CD8-positive, alpha-beta memory T cell (primary cell): Measurements from ENCODE around the gene DLGAP5. TPM values are rescaled to one million over a fixed set of nuclear protein-coding genes. Genes with fewer than 3 reads are reported as not detected.

Source experiments
- CTCF ChIA-PET: fragments of 350-600 bp; sonication (Branson Sonifier 250); formaldehyde crosslinking; loops from one replicate; lab custom pipeline; 2021; ENCODE audit warnings: antibody characterized with exemption; lab: Charles Lee
- POLR2A ChIA-PET: fragments of 350-600 bp; sonication (Branson Sonifier 250); formaldehyde crosslinking; loops from one replicate; lab custom pipeline; 2021; ENCODE audit warnings: antibody characterized with exemption; lab: Charles Lee
- DNase-seq, 5 donors: peaks; one replicate each; pipeline versions ENCODE4 v3.0.0 to v3.0.0-alpha.2; 2020 to 2022; ENCODE audit warnings: mixed read lengths in 1 of 5
- H3K27ac ChIP-seq: one replicate; pipeline ENCODE4 v1.7.0; 2013; ENCODE audit warnings: low read depth, mild to moderate bottlenecking, low read length, moderate library complexity
- H3K27me3 ChIP-seq: 2 replicates; pipeline ENCODE4 v1.7.0; 2013; ENCODE audit warnings: low read length, mild to moderate bottlenecking; ENCODE audit not compliant: insufficient read depth, poor library complexity, severe bottlenecking
- H3K36me3 ChIP-seq: 2 replicates; pipeline ENCODE4 v1.7.0; 2013; ENCODE audit warnings: mild to moderate bottlenecking, low read length, moderate library complexity; ENCODE audit not compliant: insufficient read depth
- H3K4me1 ChIP-seq: 2 replicates; pipeline ENCODE4 v1.7.0; 2013; ENCODE audit warnings: mild to moderate bottlenecking, low read length, moderate library complexity; ENCODE audit not compliant: insufficient read depth
- H3K4me3 ChIP-seq: 2 replicates; pipeline ENCODE4 v1.7.0; 2013; ENCODE audit warnings: mild to moderate bottlenecking, low read length
- H3K9me3 ChIP-seq: 2 replicates; pipeline ENCODE4 v1.7.0; 2013; ENCODE audit warnings: mild to moderate bottlenecking, low read length
- H3K27ac Mint-ChIP-seq, 8 donors: one replicate each; pipeline ENCODE4 v1.8.0; 2020 to 2021; ENCODE audit warnings: mixed read lengths in 8 of 8, mild to moderate bottlenecking in 6 of 8, inconsistent platforms in 3 of 8, moderate library complexity in 3 of 8
- H3K27me3 Mint-ChIP-seq, 2 donors: one replicate each; pipeline ENCODE4 v1.8.0; 2020 to 2021; ENCODE audit warnings: mixed read lengths in 2 of 2, mild to moderate bottlenecking in 1 of 2, moderate library complexity in 1 of 2
- H3K36me3 Mint-ChIP-seq, 3 donors: one replicate each; pipeline ENCODE4 v1.8.0; 2020 to 2021; ENCODE audit warnings: mixed read lengths in 3 of 3, inconsistent platforms in 1 of 3, mild to moderate bottlenecking in 1 of 3
- H3K4me1 Mint-ChIP-seq, 3 donors: one replicate each; pipeline ENCODE4 v1.8.0; 2020 to 2021; ENCODE audit warnings: mixed read lengths in 3 of 3, inconsistent platforms in 1 of 3, mild to moderate bottlenecking in 1 of 3
- H3K4me3 Mint-ChIP-seq, 7 donors: one replicate each; pipeline ENCODE4 v1.8.0; 2020 to 2021; ENCODE audit warnings: mixed read lengths in 7 of 7, mild to moderate bottlenecking in 6 of 7, moderate library complexity in 4 of 7, inconsistent platforms in 2 of 7
- H3K9me3 Mint-ChIP-seq, 5 donors: one replicate each; pipeline ENCODE4 v1.8.0; 2020 to 2022; ENCODE audit warnings: mixed read lengths in 5 of 5, mild to moderate bottlenecking in 3 of 5, moderate library complexity in 2 of 5, inconsistent platforms in 1 of 5
- polyA plus RNA-seq: library from polyadenylated mRNA; unstranded; fragments of 300-500 nt; fragmentation: Illumina TruSeq; gene quantifications from one replicate; pipeline ENCODE4 v1.2.3, GENCODE V29; 2021
- total RNA-seq, 2 experiments: library from RNA; stranded (reverse); gene quantifications; one replicate each; pipeline ENCODE4 v1.2.3, GENCODE V29; 2021

DLGAP5 gene
- total and polyA plus RNA-seq, 3 experiments from 2014 or later: 0.21 to 38.8 (median 36.0) TPM

GRCh38 chr14:55146425-55146824 is 45.0 kb downstream of the DLGAP5 start:
- peaks cover 0 to 33% (median 2%) of the 10 kb centered on the region in 3 donors for H3K36me3 Mint-ChIP-seq
- peaks cover 0 to 10% (median 9%) of the 10 kb centered on the region in 3 donors for H3K4me1 Mint-ChIP-seq
- POLR2A ChIA-PET: no interaction called here
- H3K27me3 Mint-ChIP-seq: no peaks in the 10 kb centered on the region
- Histone ChIP-seq H3K4me3 (no peak overlapping the region), H3K36me3 (no peaks in the 10 kb centered on the region), H3K4me1 (no peaks in the 10 kb centered on the region), H3K9me3 (no peaks in the 10 kb centered on the region), H3K27ac (no peak overlapping the region), H3K27me3 (no peaks in the 10 kb centered on the region)
- CTCF ChIA-PET: interaction anchor here (0.9 to 2.9 kb wide), 3 partner anchors 10 to 57 kb away, joined by 3 to 11 read pairs (median 3); no protein-coding TSS in a partner anchor
- H3K27ac Mint-ChIP-seq: peak overlapping the region in 1 of 8 donors; percentile 64
- DNase-seq: no peak
- H3K9me3 Mint-ChIP-seq: no peaks in the 10 kb centered on the region
- H3K4me3 Mint-ChIP-seq: no peak overlapping the region

DNA sequence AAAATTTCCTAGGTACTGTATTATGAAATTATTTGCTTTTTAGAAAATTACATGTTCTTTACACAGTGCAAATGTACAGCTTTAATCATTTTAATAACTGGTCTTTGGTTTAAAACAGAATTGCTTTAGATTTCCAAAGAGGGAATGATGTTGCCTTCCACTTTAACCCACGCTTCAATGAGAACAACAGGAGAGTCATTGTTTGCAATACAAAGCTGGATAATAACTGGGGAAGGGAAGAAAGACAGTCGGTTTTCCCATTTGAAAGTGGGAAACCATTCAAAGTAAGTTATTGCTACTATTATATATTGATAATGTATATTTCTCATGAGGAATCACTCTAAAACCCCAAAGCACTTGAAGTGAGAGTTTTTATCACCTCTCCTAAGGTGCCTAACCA is 48.9 kb downstream of the DLGAP5 start:
- Histone ChIP-seq H3K9me3 (no peaks in the 10 kb centered on the region), H3K4me1 (no peaks in the 10 kb centered on the region), H3K27ac (no peak overlapping the region), H3K36me3 (no peaks in the 10 kb centered on the region), H3K4me3 (no peak overlapping the region), H3K27me3 (no peaks in the 10 kb centered on the region)
- peaks cover 0 to 12% (median 10%) of the 10 kb centered on the region in 3 donors for H3K4me1 Mint-ChIP-seq
- ChIA-PET CTCF (no interaction called here), POLR2A (no interaction called here)
- H3K4me3 Mint-ChIP-seq: no peak overlapping the region
- H3K36me3 Mint-ChIP-seq: peaks cover 8 to 65% (median 15%) of the 10 kb centered on the region in 3 donors
- no peaks in the 10 kb centered on the region for H3K9me3 Mint-ChIP-seq
- peak overlapping the region in 1 of 8 donors; percentile 9 for H3K27ac Mint-ChIP-seq
- H3K27me3 Mint-ChIP-seq: no peaks in the 10 kb centered on the region
- no peak for DNase-seq

DNA sequence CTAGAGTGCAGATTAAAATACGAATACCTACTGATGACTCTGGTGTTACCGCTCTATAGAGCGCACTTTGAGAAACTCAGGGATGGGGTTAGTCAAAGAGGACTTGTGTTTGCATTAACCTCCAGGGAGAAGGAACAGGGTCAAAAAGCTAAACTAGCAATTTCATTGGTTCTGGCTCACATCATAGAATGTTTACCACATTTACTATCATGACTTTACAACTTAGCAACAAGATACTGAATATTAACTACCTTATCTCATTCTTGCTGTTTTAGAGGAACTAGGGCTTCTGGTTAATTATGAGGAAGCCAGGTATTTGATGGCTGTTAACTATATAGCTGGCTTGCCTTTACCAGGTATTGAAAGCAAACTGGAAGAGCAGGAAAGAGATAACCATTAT is 49.6 kb downstream of the DLGAP5 start:
- no peak overlapping the region for H3K27ac Mint-ChIP-seq
- H3K36me3 Mint-ChIP-seq: peaks cover 8 to 66% (median 15%) of the 10 kb centered on the region in 3 donors
- H3K4me1 Mint-ChIP-seq: peaks cover 1 to 10% (median 8%) of the 10 kb centered on the region in 3 donors
- H3K27me3 Mint-ChIP-seq: no peaks in the 10 kb centered on the region
- Histone ChIP-seq H3K27me3 (no peaks in the 10 kb centered on the region), H3K27ac (no peak overlapping the region), H3K36me3 (no peaks in the 10 kb centered on the region), H3K4me1 (no peaks in the 10 kb centered on the region), H3K9me3 (no peaks in the 10 kb centered on the region), H3K4me3 (no peak overlapping the region)
- POLR2A ChIA-PET: no interaction called here
- CTCF ChIA-PET: no interaction called here
- no peak overlapping the region for H3K4me3 Mint-ChIP-seq
- no peak for DNase-seq
- H3K9me3 Mint-ChIP-seq: no peaks in the 10 kb centered on the region

DNA sequence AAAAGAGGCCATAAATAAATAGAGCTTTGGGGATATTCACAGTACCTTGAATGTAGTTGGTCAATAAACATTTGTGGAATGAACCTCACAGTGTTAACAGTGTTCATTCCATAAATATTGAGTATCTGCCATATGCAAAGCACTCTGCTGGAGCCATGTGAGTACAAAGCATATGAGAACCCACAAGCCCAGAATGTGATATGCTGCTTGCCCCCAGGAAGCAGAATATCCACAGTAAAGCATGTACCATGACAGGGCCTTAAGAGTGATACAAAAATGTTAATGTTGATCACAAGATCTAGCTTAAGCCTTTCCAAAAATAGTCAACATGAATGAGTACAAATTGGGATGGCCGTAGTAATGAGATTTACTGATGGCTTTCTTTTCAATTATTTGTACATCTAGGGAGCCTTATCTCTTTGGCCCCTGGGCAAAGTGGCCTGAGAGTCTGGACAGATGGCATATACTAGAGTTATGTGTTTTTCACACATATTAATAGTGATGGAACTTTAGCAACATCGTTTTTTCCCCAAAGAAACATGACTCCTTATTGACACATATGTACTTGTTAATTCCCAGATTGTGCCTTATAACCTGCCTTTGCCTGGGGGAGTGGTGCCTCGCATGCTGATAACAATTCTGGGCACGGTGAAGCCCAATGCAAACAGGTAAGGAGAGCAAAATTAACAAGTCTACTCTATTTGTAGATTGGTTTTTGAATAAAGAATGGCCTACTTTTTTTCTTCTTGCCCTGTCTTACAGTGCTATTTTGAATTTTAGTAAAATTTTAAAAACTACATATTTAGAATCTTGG is 51.5 kb downstream of the DLGAP5 start:
- H3K9me3 ChIP-seq: no peaks in the 10 kb centered on the region
- H3K9me3 Mint-ChIP-seq: no peaks in the 10 kb centered on the region
- peaks cover 8 to 55% (median 13%) of the 10 kb centered on the region in 3 donors for H3K36me3 Mint-ChIP-seq
- H3K4me1 ChIP-seq: no peaks in the 10 kb centered on the region
- H3K27me3 ChIP-seq: no peaks in the 10 kb centered on the region
- H3K4me3 ChIP-seq: no peak overlapping the region
- no peaks in the 10 kb centered on the region for H3K36me3 ChIP-seq
- no peak overlapping the region for H3K4me3 Mint-ChIP-seq
- H3K27ac ChIP-seq: no peak overlapping the region
- no peaks in the 10 kb centered on the region for H3K27me3 Mint-ChIP-seq
- no peak for DNase-seq
- H3K4me1 Mint-ChIP-seq: peaks cover 0 to 6% (median 3%) of the 10 kb centered on the region in 3 donors
- POLR2A ChIA-PET: no interaction called here
- CTCF ChIA-PET: no interaction called here
- peak overlapping the region in 1 of 8 donors; percentile 65 for H3K27ac Mint-ChIP-seq

DNA sequence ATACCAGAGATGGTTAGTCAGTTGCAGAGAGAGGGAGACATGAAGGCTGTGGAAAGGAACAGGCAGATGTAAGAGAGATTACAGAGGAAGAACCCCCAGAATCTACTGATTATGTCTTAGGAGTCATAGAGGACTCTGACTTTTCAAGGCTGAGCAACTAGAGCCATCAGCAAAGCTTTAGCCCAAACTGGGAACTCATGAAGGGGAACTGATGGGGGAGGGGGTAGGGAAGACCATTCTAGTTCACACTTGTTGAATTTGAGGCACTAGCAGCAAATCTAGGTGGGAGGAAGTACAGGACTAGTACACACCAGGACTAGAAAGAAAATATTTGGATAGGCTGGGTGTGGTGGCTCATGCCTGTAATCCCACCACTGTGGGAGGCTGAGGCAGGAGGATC is 52.2 kb downstream of the DLGAP5 start:
- H3K36me3 ChIP-seq: no peaks in the 10 kb centered on the region

DNA sequence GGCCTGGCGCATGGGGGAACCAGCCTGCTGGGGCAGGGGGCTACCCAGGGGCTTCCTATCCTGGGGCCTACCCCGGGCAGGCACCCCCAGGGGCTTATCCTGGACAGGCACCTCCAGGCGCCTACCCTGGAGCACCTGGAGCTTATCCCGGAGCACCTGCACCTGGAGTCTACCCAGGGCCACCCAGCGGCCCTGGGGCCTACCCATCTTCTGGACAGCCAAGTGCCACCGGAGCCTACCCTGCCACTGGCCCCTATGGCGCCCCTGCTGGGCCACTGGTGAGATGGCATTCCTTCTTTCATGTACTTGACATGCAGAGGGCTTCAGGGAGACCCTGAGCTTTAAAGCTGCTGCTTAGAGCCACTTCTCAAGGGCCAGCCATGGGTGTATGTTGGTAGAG is 53.3 kb downstream of the DLGAP5 start:
- peaks cover 8 to 44% (median 13%) of the 10 kb centered on the region in 3 donors for H3K36me3 Mint-ChIP-seq
- no peaks in the 10 kb centered on the region for H3K27me3 Mint-ChIP-seq
- H3K27ac Mint-ChIP-seq: peak overlapping the region in 1 of 8 donors; percentile 70
- ChIA-PET CTCF (interaction anchor here (0.9 to 1.5 kb wide), 4 partner anchors 14 to 107 kb away, joined by 3 to 8 read pairs (median 3); no protein-coding TSS in a partner anchor), POLR2A (no interaction called here)
- Histone ChIP-seq H3K36me3 (no peaks in the 10 kb centered on the region), H3K9me3 (no peaks in the 10 kb centered on the region), H3K4me1 (no peaks in the 10 kb centered on the region), H3K27ac (no peak overlapping the region), H3K4me3 (no peak overlapping the region), H3K27me3 (no peaks in the 10 kb centered on the region)
- peaks cover 0 to 9% (median 6%) of the 10 kb centered on the region in 3 donors for H3K4me1 Mint-ChIP-seq
- DNase-seq: no peak
- no peak overlapping the region for H3K4me3 Mint-ChIP-seq
- no peaks in the 10 kb centered on the region for H3K9me3 Mint-ChIP-seq

More for the DNA sequence above, 52.2 kb downstream of the DLGAP5 start:
- peak overlapping the region in 4 of 8 donors; percentile 14 to 65 (median 34) for H3K27ac Mint-ChIP-seq
- H3K36me3 Mint-ChIP-seq: peaks cover 8 to 52% (median 13%) of the 10 kb centered on the region in 3 donors
- no peak overlapping the region for H3K4me3 ChIP-seq
- ChIA-PET CTCF (no interaction called here), POLR2A (no interaction called here)
- no peaks in the 10 kb centered on the region for H3K9me3 ChIP-seq
- H3K27ac ChIP-seq: no peak overlapping the region
- no peaks in the 10 kb centered on the region for H3K27me3 Mint-ChIP-seq
- H3K4me3 Mint-ChIP-seq: no peak overlapping the region
- H3K4me1 ChIP-seq: no peaks in the 10 kb centered on the region
- no peaks in the 10 kb centered on the region for H3K9me3 Mint-ChIP-seq
- H3K27me3 ChIP-seq: no peaks in the 10 kb centered on the region
- no peak for DNase-seq
- peaks cover 0 to 9% (median 3%) of the 10 kb centered on the region in 3 donors for H3K4me1 Mint-ChIP-seq

GRCh38 chr14:55136885-55137786 is 54.2 kb downstream of the DLGAP5 start:
- H3K36me3 Mint-ChIP-seq: peaks cover 8 to 41% (median 13%) of the 10 kb centered on the region in 3 donors
- H3K4me3 Mint-ChIP-seq: no peak overlapping the region
- no peak overlapping the region for H3K27ac ChIP-seq
- DNase-seq: no peak
- H3K4me1 Mint-ChIP-seq: peaks cover 0 to 12% (median 6%) of the 10 kb centered on the region in 3 donors
- no peaks in the 10 kb centered on the region for H3K27me3 ChIP-seq
- POLR2A ChIA-PET: no interaction called here
- H3K36me3 ChIP-seq: no peaks in the 10 kb centered on the region
- H3K27me3 Mint-ChIP-seq: no peaks in the 10 kb centered on the region
- peak overlapping the region in 1 of 8 donors; percentile 59 for H3K27ac Mint-ChIP-seq
- H3K9me3 Mint-ChIP-seq: no peaks in the 10 kb centered on the region
- no peak overlapping the region for H3K4me3 ChIP-seq
- CTCF ChIA-PET: interaction anchor here (0.9 to 1.5 kb wide), 3 partner anchors 23 to 108 kb away, joined by 3 to 8 read pairs (median 3); no protein-coding TSS in a partner anchor
- no peaks in the 10 kb centered on the region for H3K4me1 ChIP-seq
- no peaks in the 10 kb centered on the region for H3K9me3 ChIP-seq
